H9 (cell line): ENCODE results near the gene ABCD3. TPM values are rescaled to one million over a fixed set of nuclear protein-coding genes. Genes with fewer than 3 reads are reported as not detected.

Source experiments
- DNase-seq: peaks from one replicate; pipeline ENCODE4 v3.0.0-alpha.2; 2017
- H2AFZ ChIP-seq: one replicate; pipeline ENCODE4 v1.6.1; 2013; ENCODE audit warnings: mild to moderate bottlenecking, low read length, control low read depth, moderate library complexity
- H2AK5ac ChIP-seq: 2 replicates; pipeline ENCODE4 v1.6.1; 2013; ENCODE audit warnings: low read length, control low read depth, mixed read lengths; ENCODE audit not compliant: insufficient read length
- H2BK120ac ChIP-seq: one replicate; pipeline ENCODE4 v1.6.1; 2013; ENCODE audit warnings: low read depth, mild to moderate bottlenecking, low read length, control low read depth, inconsistent platforms; ENCODE audit not compliant: poor library complexity, severe bottlenecking
- H2BK12ac ChIP-seq: 2 replicates; pipeline ENCODE4 v1.6.1; 2013; ENCODE audit warnings: low read length, control low read depth, mixed read lengths, low read depth; ENCODE audit not compliant: insufficient read length
- H2BK15ac ChIP-seq: 2 replicates; pipeline ENCODE4 v1.6.1; 2013; ENCODE audit warnings: low read depth, low read length, control low read depth
- H2BK20ac ChIP-seq: one replicate; pipeline ENCODE4 v1.6.1; 2013; ENCODE audit warnings: low read depth, mild to moderate bottlenecking, low read length, control low read depth, inconsistent platforms; ENCODE audit not compliant: poor library complexity, severe bottlenecking
- H2BK5ac ChIP-seq: 2 replicates; pipeline ENCODE4 v1.6.1; 2013; ENCODE audit warnings: low read length, control low read depth, mixed read lengths; ENCODE audit not compliant: insufficient read length
- H3K14ac ChIP-seq: 2 replicates; pipeline ENCODE4 v1.6.1; 2013; ENCODE audit warnings: low read length, control low read depth; ENCODE audit not compliant: insufficient read depth
- H3K18ac ChIP-seq: 2 replicates; pipeline ENCODE4 v1.6.1; 2013; ENCODE audit warnings: low read depth, mild to moderate bottlenecking, mixed read lengths, low read length, control low read depth; ENCODE audit not compliant: insufficient read length
- H3K23ac ChIP-seq: 2 replicates; pipeline ENCODE4 v1.6.1; 2013; ENCODE audit warnings: low read length, control low read depth, mixed read lengths, low read depth; ENCODE audit not compliant: insufficient read length
- H3K23me2 ChIP-seq: 2 replicates; pipeline ENCODE4 v1.6.1; 2013; ENCODE audit warnings: low read depth, mild to moderate bottlenecking, mixed read lengths, low read length, control low read depth; ENCODE audit not compliant: insufficient read length, poor library complexity, severe bottlenecking
- H3K27ac ChIP-seq: 2 replicates; pipeline ENCODE4 v1.5.1; 2013; ENCODE audit warnings: low read length, control low read depth, mixed read lengths, low read depth; ENCODE audit not compliant: insufficient read length
- H3K27me3 ChIP-seq: 2 replicates; pipeline ENCODE4 v1.6.1; 2013; ENCODE audit warnings: low read length, control low read depth, inconsistent platforms; ENCODE audit not compliant: insufficient read depth
- H3K4ac ChIP-seq: 2 replicates; pipeline ENCODE4 v1.6.1; 2013; ENCODE audit warnings: low read depth, mild to moderate bottlenecking, control low read depth, inconsistent platforms, low read length, moderate library complexity
- H3K4me1 ChIP-seq: 2 replicates; pipeline ENCODE4 v1.6.1; 2013; ENCODE audit warnings: low read length, control low read depth, inconsistent platforms; ENCODE audit not compliant: insufficient read depth
- H3K4me2 ChIP-seq: 2 replicates; pipeline ENCODE4 v1.6.1; 2013; ENCODE audit warnings: low read length, control low read depth, mixed read lengths; ENCODE audit not compliant: insufficient read length, insufficient read depth
- H3K56ac ChIP-seq: 2 replicates; pipeline ENCODE4 v1.6.1; 2013; ENCODE audit warnings: low read depth, mild to moderate bottlenecking, mixed read lengths, low read length, control low read depth; ENCODE audit not compliant: insufficient read length
- H3K79me1 ChIP-seq: 2 replicates; pipeline ENCODE4 v1.6.1; 2013; ENCODE audit warnings: low read depth, mild to moderate bottlenecking, moderate library complexity, low read length, control low read depth, inconsistent platforms; ENCODE audit not compliant: insufficient read depth, poor library complexity, severe bottlenecking
- H3K79me2 ChIP-seq: 2 replicates; pipeline ENCODE4 v1.6.1; 2013; ENCODE audit warnings: low read length, control low read depth, inconsistent platforms; ENCODE audit not compliant: insufficient read depth
- H3K9ac ChIP-seq: 2 replicates; pipeline ENCODE4 v1.6.1; 2013; ENCODE audit warnings: low read length, control low read depth, mixed read lengths; ENCODE audit not compliant: insufficient read length; ENCODE audit errors: extremely low read depth
- H3K9me3 ChIP-seq: one replicate; pipeline ENCODE4 v1.6.1; 2013; ENCODE audit warnings: low read depth, low read length, inconsistent platforms; ENCODE audit not compliant: control insufficient read depth
- H3T11ph ChIP-seq: one replicate; pipeline ENCODE4 v1.6.1; 2013; ENCODE audit warnings: mild to moderate bottlenecking, low read length, control low read depth, inconsistent platforms
- H4K20me1 ChIP-seq: one replicate; pipeline ENCODE4 v1.6.1; 2013; ENCODE audit not compliant: control insufficient read depth, insufficient read length, insufficient read depth
- H4K5ac ChIP-seq: 2 replicates; pipeline ENCODE4 v1.6.1; 2013; ENCODE audit warnings: low read depth, mild to moderate bottlenecking, mixed read lengths, low read length, control low read depth; ENCODE audit not compliant: insufficient read length
- H4K8ac ChIP-seq: replicated peaks from 2 replicates; pipeline ENCODE4 v1.6.1; 2013; ENCODE audit warnings: low read length, control low read depth, mixed read lengths, low read depth; ENCODE audit not compliant: insufficient read length
- H4K91ac ChIP-seq: 2 replicates; pipeline ENCODE4 v1.6.1; 2013; ENCODE audit warnings: low read depth, mild to moderate bottlenecking, moderate library complexity, mixed read lengths, low read length, control low read depth; ENCODE audit not compliant: insufficient read length
- H3K27ac Mint-ChIP-seq, 3 experiments: 2 replicates in 2 of 3; 3 replicates in 1 of 3; pipeline ENCODE4 v1.8.0; 2020 to 2021; ENCODE audit warnings: mixed read lengths in 3 of 3, mild to moderate bottlenecking in 1 of 3, moderate library complexity in 1 of 3
- H3K27me3 Mint-ChIP-seq: 2 replicates; pipeline ENCODE4 v1.8.0; 2021; ENCODE audit warnings: low read depth, mild to moderate bottlenecking, moderate library complexity, mixed read lengths
- H3K36me3 Mint-ChIP-seq, 3 experiments: 2 replicates in 2 of 3; 3 replicates in 1 of 3; pipeline ENCODE4 v1.8.0; 2020 to 2021; ENCODE audit warnings: low read depth in 3 of 3, mixed read lengths in 3 of 3; ENCODE audit not compliant: insufficient read depth in 1 of 3
- H3K4me1 Mint-ChIP-seq, 2 experiments: 2 replicates each; pipeline ENCODE4 v1.8.0; 2020; ENCODE audit warnings: mixed read lengths in 2 of 2
- H3K4me3 Mint-ChIP-seq, 2 experiments: 2 replicates in 1 of 2; 3 replicates in 1 of 2; pipeline ENCODE4 v1.8.0; 2020 to 2021; ENCODE audit warnings: mild to moderate bottlenecking in 2 of 2, mixed read lengths in 2 of 2, moderate library complexity in 1 of 2
- H3K9me3 Mint-ChIP-seq, 2 experiments: 2 replicates in 1 of 2; 3 replicates in 1 of 2; pipeline ENCODE4 v1.8.0; 2020; ENCODE audit warnings: mild to moderate bottlenecking in 2 of 2, mixed read lengths in 2 of 2, moderate library complexity in 1 of 2
- WGBS: extraction: QIAGEN DNeasy Blood & Tissue Kit; methylation state at CpG from one replicate; pipeline ENCODE4 v1.1.7; 2013; ENCODE audit warnings: missing lambda C conversion rate, low lambda C conversion rate, mixed read lengths; ENCODE audit not compliant: insufficient read length; ENCODE audit errors: extremely low coverage; 5-methylcytosine and 5-hydroxymethylcytosine counted together
- total RNA-seq: library from RNA; stranded (reverse); gene quantifications from 2 replicates; pipeline ENCODE4 v1.2.1, GENCODE V29; 2021
- TF ChIP-seq, protein P1 (sequence below): fragments of 200-600 bp; sonication (generic); conservative IDR thresholded peaks from 3 replicates; pipeline ENCODE4 v1.8.0; 2021; ENCODE audit warnings: antibody characterized with exemption, mild to moderate bottlenecking

The ABCD3 gene
- total RNA-seq, 1 experiment from 2014 or later = 32.0 TPM

DNA sequence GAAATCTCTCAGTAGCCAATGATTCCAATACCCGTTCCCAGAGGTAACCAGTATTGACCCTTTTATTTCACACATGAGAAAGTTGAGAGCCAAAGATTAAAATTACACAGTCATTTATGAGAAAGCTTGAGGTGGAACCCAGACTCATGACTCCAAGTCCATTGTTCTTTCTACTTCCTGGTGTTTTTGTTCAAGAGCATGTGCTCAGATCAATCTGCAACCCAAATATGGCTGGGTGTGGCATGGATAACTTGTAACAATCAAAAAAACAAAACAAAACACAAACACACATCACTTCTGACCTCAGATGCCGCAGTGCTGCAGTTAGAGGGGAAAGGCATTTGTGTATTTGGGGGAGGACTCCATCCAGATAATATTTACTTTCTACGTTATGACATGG lies 18.7 kb upstream of the ABCD3 start:
- no peak overlapping the region for H3K27ac Mint-ChIP-seq
- Histone ChIP-seq H2BK120ac (no peak overlapping the region), H3K27me3 (no peaks in the 10 kb centered on the region), H2BK20ac (no peak overlapping the region), H3K56ac (no peak overlapping the region), H2BK5ac (no peak overlapping the region), H3K4ac (no peak overlapping the region), H3K23me2 (no peaks in the 10 kb centered on the region), H4K91ac (no peak overlapping the region), H2AFZ (no peak overlapping the region), H2AK5ac (no peak overlapping the region), H3T11ph (no peak overlapping the region), H4K8ac (no peak overlapping the region), H3K79me2 (no peaks in the 10 kb centered on the region), H3K14ac (no peak overlapping the region), H3K4me1 (peaks cover 12% of the 10 kb centered on the region), H2BK12ac (no peak overlapping the region), H2BK15ac (no peak overlapping the region), H3K79me1 (no peaks in the 10 kb centered on the region), H3K27ac (no peak overlapping the region), H3K9me3 (no peaks in the 10 kb centered on the region), H4K5ac (no peak overlapping the region), H4K20me1 (no peaks in the 10 kb centered on the region), H3K23ac (no peak overlapping the region), H3K4me2 (no peak overlapping the region), H3K9ac (no peak overlapping the region), H3K18ac (no peak overlapping the region)
- H3K4me1 Mint-ChIP-seq = peaks cover 19 to 20% of the 10 kb centered on the region in 2 experiments
- DNase-seq = no peak
- H3K9me3 Mint-ChIP-seq = no peaks in the 10 kb centered on the region; a peak in 1 of 5 replicates
- H3K4me3 Mint-ChIP-seq = no peak overlapping the region
- TF ChIP-seq, protein P1, sequence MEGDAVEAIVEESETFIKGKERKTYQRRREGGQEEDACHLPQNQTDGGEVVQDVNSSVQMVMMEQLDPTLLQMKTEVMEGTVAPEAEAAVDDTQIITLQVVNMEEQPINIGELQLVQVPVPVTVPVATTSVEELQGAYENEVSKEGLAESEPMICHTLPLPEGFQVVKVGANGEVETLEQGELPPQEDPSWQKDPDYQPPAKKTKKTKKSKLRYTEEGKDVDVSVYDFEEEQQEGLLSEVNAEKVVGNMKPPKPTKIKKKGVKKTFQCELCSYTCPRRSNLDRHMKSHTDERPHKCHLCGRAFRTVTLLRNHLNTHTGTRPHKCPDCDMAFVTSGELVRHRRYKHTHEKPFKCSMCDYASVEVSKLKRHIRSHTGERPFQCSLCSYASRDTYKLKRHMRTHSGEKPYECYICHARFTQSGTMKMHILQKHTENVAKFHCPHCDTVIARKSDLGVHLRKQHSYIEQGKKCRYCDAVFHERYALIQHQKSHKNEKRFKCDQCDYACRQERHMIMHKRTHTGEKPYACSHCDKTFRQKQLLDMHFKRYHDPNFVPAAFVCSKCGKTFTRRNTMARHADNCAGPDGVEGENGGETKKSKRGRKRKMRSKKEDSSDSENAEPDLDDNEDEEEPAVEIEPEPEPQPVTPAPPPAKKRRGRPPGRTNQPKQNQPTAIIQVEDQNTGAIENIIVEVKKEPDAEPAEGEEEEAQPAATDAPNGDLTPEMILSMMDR = no peak
- WGBS = no CpG with 5 or more reads among the region's 3 CpGs
- H3K27me3 Mint-ChIP-seq = no peaks in the 10 kb centered on the region
- no peaks in the 10 kb centered on the region for H3K36me3 Mint-ChIP-seq
